COLO829 (cell line): ENCODE data around the gene RHO.
"Not testable (repeated sequence)": the region's sequence is repeated elsewhere in the genome, so short reads cannot be mapped to it uniquely, and the experiment has no call there.

Experiments used
- DNase-seq: peaks from one replicate; pipeline ENCODE4 v3.0.0; 2012; ENCODE audit warnings: low spot score

The RHO gene

DNA sequence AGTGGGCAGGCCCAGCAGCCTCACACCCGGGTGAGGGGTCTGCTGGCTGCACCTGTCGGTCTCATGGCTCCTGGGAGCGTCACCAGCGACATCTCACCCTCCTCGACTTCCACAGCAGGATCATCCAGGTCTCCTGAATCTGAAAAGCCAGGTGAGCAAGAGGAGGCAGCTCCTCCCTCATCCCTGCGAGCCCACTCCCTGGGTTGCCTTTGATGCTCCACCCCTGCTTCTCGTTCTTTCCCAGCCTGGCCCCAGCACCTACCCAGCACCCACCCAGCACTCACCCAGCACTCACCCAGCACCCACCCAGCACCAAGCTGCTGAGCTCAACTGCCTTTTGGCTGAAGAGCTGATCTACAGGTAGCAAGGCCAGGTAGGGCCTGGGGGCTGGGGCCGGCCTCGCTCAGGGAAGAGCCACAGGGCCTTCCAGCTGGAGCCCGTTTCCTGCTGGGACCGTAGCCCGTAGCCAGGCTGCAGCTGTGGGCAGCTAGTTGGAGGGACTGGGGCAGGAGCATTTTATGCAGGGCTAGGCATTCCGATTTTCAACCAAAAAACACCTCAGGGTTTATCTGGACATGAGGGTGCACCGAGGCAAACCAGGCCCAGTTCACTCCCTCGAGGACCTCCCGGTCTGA lies 14.8 kb downstream of the RHO start, which contains the start of gene H1-8:
H1-8 (plus strand) TSS at position 20 of the 635 bp plus-strand sequence; CDS start at position 64, 44 bp downstream.
- no peak for DNase-seq

DNA sequence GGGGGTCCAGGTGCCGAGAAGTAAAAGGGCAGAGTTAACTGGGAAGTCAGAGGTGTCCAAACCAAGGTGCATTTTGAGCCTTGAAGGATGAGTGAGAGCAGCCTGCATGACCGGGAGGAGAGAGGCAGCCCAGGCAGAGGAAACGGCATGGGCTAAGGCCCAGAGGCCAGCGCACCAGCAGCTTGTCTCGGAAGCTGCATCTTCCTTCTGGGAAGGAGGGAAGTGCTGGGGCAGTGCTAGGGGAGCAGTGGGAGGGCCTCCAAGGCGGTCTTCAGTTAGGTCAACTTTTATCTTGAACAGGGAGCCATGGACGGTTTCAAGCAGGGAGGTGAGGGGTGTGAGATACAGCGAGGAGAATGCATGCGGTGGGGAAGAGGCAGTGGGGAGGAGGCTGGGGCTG lies 15.6 kb downstream of the RHO start:
- DNase-seq, result no peak

DNA sequence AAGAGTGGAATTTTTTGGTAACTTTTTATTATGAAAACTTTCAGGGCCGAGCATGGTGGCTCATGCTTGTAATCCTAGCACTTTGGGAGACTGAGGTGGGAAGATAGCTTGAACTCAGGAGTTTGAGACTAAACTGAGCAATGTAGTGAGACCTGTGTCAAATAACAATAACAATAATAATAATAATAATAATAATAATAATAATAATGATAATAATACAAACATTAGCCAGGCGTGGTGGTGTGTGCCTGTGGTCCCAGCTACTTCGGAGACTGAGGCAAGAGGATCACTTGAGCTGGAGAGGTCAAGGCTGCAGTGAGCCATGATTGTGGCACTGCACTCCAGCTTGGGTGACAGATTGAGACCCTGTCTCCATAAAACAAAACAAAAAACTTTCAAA lies 17.5 kb downstream of the RHO start:
- not testable (repeated sequence) for DNase-seq

DNA sequence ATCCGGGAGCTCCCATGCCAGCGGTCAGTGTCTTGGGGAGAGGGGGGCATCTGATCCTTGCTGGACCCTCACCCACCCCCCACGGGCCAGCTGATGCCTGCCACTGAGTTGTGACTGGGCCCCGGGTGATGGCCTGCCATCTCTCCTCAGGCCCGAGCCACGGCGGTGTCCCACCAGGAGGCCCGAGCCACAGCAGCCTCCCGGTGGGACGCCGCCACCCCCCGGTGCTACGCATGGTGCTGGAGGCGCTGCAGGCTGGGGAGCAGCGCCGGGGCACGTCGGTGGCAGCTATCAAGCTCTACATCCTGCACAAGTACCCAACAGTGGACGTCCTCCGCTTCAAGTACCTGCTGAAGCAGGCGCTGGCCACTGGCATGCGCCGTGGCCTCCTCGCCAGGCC lies 18.8 kb downstream of the RHO start:
- DNase-seq, result no peak

DNA sequence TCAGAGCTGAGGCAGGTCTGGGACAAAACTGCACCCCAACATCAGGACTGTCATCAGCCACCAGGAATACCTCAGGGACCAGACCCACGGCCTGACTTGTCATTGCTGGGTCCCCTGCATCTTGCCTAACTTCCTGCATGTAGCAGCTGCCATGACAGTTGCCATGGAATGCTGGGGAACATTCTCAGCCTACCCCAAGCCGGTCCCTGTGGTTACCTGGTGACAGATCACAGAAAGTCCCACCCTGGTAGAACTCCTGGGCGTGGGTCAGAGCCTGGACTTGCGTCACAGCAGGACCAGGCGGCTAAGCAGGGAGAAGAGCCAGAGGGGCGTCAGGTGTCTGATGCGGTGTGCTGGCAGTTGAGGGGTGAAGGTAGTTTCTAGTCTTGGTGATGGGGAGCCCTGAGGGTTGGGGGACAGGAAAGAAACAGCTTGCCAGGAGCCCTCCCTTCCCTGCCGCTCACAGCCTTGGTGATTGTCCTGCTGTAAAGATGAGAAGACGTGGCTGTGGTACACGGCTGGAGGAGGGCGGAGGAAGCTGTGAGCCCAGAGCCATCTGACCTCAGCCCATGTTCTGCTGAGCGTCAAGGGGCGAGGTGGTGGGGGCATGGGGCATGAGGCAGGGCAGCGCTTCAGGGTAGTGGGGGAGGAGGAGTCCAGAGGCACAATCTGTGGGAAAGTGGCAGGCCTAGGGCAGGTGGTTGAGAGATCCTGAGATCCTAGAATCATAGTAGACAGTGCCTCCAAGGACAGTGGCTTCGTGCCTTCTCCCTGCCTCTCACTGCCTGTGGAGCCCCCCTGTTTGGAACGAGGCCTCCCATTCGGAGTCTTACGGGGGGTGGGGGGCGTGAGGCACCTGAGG lies 19.9 kb downstream of the RHO start:
- no peak for DNase-seq

DNA sequence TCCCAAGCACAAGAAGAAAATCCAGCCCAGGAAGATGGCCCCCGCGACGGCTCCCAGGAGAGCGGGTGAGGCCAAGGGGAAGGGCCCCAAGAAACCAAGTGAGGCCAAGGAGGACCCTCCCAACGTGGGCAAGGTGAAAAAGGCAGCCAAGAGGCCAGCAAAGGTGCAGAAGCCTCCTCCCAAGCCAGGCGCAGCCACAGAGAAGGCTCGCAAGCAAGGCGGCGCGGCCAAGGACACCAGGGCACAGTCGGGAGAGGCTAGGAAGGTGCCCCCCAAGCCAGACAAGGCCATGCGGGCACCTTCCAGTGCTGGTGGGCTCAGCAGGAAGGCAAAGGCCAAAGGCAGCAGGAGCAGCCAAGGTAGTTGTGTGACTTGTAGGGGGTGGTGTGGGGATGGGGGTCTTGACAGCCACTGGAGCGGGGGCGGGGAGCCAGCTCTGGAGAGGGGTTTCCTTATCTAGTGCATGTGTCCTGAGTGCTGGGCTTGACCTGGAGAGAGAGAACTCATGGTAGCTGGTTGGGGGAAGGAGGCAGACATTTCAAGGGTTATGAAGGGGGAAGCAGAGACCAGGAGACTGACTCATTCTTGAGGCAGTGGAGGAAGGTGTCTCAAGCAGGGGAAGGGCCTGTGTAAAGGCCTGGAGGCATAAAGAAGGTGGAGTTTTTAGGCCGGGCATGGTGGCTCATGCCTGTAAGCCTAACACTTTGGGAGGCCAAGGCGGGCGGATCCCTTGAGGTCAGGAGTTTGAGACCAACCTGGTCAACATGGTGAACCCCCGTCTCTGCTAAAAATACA lies 20.8 kb downstream of the RHO start:
- no peak for DNase-seq

DNA sequence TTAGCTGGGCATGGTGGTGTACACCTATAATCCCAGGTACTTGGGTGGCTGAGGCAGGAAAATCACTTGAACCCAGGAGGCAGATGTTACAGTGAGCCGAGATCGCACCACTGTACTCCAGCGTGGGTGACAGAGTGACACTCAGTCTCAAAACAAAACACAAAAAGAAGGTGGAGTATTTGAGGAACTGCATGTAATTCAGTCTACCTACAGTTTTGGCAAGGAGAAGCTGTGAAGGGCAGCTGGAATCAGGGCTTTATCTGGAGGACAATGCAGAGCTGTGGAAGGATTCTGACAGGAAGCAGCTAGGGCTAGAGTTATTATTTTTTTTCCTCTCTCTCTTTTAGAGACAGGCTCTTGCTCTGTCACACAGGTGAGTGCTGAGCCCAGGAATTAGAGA lies 21.4 kb downstream of the RHO start:
- DNase-seq, result no peak

DNA sequence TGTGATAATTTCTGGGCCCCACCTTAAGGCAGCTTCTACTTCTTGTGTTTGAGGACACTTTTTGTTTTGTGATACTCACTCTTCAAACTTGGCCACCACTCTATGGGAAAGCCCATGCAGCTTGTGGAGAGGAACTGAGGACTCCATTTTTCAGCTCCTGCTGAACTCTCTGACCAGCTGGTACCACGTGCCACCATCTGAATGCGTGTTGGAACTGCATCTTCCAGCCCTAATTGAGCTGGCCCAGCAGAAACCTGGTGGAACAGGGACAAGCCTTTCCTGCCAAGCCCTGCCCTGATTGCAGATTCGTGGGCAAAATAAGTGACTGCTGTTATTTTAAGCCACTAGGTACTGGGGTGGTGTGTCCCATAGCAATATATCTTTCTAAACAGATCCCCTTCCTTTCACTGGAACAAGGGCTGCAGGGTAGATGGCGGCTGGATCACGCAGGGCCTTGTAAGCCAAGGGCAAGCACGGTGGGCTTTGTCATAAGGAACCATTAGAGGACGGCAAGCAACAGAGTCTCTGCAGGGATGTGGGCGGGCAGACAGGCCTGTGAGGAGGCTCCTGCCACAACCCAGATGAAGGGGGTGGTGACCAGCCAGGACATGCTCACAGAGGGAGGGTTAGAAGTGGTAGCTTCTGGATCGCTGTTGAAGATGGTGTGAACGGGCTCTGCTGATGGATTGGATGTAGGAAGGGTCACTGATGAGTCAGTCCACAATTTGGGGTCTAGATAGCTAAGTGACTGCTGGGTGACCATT lies 24.0 kb downstream of the RHO start:
- no peak for DNase-seq

DNA sequence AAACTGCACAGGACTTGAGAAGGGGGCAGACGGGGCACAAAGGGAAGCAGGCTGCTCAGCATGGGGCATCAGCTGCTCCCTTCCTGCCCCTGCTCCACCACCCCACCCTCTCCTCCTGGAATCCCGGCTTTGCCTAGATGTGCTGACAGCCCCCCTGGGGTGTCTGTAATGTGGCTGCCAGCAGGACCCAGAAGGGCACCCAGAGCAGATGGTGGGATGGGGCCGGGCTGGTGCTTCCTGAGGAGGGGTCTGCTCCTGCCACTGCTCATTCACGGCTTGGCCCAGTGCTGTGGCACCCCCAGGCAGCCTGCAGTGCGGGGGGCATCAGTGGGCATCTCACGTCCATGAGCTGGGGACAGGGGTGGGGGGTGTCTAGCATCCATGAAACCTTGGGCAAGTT lies 24.7 kb downstream of the RHO start:
- DNase-seq, result no peak

DNA sequence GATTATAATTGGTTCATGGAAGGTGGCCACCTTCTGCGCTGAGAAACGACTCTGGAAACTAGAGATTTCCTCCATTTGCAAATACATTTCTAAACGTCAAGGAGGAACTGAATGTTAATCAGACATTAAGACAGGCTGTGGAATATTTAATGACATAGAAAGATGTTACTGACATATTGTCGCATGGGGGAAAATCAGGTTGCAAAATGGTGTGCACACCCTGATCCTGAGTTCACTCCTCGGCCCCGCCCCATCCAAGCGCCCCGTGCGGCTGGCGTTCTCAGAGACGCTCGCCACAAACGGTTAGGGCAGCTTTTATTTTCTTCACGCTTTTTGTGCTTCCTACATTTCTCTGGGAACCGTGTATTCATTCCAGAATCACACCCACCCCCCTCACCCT lies 25.3 kb downstream of the RHO start:
- DNase-seq, result no peak

DNA sequence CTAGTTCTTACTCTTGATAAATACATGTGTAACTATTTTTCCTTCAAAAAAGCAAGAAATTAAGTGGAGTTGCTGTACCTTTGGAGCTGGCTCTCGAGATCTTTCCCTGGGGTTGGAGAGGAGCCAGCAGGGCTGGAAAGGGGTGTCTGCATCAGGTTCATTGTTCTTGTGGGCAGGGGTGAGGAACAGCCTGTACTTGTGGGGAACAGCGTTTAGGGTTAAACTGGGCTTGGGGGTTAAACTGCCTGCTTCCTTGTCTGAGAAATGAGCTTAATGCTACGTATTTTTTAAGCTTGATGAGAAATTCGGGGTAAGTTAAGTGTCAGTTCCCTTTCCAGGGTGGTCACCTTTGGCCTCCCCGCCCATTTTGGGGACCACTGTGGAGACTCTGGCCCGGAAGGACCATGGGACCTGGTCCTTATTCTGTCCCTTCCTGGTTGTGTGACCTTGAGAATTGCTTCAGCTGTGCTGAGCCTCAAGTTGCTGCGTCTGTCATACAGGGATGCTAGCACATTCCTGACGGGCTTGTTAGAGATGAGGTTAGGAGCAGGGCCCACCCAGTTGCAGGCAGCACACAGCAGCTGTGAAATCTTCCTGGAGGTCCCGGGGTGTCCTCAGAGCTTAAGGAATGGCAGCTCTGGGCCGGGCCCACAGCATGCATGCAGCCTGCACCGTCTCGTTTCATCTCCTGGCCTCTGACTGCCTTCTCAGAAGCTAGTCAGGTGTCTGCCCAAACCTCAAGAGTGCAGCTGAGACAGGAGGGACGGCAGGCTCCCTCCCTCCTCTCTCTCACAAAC lies 26.1 kb downstream of the RHO start:
- DNase-seq, result no peak

DNA sequence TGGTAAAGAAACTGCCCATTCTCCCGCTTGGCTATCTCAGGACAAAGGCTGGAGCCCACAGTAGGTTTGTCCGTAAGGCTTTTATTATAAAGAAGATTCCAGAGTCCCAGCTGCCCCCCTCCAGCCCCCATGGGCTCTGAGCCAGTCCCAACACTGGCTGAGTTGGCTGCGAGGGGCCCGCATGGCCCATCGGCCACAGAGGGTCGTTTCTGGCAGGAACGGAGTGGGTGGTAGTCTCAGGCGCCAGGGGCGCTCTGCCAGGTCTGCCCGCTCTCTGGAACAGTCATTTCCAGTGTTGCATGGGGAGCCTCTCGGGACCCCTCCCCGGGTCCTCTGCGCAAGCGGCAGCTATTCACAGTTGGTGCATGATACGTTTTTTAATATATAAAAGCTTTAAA lies 26.7 kb downstream of the RHO start:
- no peak for DNase-seq

DNA sequence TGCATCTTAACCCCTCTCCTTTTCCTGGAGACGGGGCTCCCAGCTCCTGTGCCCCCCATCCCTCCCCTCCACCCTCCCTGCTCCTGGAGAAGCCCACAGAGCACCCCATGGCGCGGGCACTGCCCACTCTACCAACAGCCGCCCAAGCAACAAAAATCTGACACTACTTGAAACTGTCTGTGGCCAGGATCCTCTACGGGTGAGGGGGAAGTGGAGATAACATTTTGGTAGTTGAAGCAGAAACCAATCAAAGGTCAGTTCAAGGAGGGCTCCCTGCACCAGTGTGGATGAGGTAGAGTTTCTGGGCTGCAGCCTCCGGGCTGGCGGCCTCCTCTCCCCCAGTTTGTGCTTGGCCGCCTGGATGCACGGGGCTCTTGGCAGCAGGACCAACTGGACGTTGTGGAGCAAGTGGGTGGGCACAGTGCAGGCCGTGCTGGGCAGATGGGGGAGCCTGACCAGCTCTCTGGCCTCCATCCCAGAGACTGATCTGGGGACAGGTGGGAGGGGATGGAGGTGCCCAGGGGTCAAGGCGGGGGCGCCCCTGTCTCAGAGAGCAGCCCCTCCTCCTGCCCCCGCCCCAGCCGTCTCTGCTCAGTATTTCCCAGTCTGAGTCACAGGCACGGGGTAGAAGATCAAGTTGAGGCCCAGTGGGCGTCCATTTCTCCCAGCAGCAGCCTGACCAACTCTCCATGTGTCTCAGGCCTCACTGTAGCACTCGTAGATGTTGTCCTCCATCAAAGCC lies 27.3 kb downstream of the RHO start:
- DNase-seq, result no peak

DNA sequence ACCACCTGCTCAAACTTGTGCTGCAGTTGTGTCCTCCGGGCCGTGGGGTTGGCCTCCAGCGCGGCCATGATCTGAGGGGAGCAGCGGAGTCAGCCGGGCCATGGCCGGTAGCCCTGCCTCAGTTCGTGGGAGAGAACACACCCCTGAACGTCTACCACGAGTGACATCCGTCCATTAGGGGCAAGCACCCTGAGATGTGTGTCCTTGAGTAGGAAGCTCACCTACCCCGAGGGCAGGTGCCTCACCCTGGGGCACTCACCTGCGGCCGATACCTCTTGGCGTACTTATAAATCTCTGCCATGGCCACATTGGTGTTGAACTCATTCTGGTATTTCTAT lies 27.9 kb downstream of the RHO start:
- DNase-seq, result no peak

DNA sequence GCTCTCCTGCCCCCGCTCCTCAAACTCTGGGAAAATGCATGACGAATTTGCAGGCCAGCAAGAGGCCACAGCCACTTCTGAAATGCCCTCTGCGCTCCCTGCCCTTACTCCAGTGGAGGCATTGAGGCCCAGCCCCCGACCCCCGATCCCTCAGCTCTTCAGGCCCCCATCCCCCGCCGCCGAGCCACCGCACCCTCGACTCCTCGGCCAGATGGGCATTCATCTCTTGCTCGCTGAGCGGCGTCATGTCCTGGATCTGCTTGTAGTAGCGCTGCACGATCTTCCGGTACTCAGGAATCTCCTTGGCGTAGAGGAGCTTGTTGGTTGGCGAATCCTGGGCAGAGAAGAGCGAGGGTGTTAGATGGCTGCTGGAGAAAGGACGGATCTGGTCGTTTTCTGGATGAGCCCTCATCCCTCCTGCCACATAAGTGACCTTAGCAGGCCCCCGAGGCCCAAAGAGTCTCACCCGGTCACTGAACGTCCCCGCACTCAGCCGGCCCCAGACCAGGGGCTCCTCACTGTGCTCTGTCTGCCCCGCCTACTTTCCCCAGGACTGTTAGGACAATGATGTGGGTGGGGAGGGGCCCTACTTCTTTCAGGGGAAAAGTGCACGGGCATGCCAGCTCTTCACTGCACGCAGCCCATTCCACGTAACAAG lies 28.6 kb downstream of the RHO start:
- DNase-seq, result no peak

DNA sequence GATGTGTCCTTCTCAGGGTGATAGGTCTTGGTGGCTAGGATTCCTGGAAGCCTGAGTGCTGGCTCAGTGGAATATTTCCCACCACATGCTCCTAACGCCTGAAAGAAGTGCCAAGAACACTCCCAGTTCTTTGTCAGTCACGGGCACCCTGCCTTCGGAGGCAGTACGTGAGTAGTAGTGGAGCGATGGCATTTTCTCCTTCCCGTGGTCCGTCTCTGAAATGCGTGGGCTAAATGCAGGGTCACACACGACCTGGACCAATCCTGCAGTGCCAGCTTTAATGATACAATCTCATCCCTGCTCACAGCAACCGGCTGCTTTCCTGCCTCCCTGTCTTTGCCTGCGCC lies 29.1 kb downstream of the RHO start:
- DNase-seq, result no peak

DNA sequence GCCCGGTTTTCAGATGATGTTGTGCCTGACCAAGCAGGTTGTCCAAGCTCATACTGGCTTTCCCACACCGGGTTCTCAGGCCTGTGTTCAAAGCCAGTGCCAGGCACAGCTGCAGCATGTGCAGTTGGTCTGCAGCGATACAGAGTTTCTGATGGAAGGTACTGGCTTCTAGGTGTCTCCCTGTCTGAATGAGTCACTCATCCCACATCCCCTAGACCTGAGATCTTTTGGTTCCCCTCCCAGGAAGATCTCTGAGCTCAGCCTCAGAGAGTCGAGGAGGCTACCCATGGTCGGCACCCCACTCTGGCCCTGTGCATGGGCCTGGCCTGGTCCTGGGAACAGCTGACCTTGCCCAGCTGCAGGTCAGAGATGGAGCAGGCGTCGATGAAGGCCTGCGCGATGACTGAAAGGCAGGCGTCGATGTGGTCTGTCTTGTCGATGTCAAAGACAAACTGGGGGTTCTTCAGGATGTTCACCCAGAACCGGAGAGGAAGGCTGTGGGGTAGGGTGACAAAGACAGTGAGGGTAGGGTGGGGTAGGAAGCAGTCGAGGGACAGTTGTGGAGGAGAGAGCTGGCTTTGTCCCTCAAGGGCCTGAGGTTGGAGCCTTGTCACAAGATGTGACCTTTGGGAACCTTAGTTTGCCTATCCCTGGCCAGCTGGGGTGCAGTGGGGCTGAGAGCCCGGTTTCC lies 29.8 kb downstream of the RHO start:
- DNase-seq, result no peak

DNA sequence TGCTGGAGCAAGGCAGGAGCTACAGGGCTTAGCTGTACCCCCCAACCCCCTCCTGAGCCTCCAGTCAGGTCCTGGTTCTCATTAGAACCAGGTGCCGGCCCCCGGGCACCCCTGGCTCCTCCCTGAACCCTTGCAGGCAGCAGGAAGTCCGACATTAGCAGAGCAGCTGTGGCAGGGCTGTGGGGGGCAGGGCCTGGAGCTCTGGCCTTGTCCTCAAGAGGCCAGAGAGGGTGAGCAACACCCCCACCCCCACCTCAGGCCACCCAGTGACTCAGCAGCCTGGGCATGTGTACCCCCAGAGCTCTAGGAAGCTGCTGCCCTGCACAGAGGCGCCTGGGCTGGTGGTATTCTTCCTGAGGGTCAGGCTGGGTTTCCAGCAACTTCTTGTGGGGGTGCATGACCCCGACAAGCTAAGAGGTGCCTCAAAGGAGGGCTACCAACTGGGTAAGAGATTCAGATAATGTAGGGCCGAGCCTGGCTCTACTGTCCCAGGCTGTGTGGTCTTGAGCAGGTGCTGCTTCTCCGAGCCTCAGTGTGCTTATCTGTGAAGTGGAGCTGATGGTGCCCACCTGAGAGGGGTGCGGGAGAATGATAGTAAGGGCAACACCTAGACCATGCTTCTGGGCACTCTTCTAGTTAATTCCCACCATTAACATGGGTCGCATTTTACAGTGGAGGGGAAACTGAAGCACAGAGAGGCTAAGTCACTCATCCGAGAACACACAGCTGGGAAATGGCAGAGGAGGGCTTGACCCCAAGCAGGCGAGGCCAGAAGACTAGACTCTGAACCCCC lies 30.5 kb downstream of the RHO start:
- no peak for DNase-seq

DNA sequence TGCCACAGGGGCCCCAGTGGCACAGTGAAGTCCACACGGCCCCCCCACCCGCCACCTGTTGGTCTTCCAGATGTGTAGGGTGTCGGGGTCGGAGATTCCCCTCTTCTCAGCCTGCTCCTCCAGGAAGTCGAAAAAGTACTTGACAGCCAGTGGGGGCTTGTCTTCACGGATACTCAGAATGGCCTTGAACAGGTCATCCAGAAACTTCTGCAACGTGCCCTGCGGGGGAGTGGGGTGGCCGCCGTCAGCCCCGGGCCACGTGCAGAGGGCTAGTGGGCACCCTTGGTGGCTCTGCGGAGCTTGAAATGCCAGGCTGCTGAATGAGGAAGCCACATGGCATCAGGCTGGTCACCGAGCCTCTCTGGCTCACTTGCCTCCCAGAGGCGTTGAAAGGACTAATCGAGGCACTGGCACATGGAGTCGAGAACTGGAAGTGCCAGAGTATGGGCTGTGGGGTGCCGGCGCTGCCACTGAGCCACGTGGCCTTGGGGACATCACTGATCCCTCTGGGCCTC lies 31.2 kb downstream of the RHO start:
- DNase-seq, result no peak
